ENCODE results near the gene FGGY.
"Not testable (repeated sequence)": the region's sequence is repeated elsewhere in the genome, so short reads cannot be mapped to it uniquely, and the experiment has no call there.

The FGGY gene

DNA sequence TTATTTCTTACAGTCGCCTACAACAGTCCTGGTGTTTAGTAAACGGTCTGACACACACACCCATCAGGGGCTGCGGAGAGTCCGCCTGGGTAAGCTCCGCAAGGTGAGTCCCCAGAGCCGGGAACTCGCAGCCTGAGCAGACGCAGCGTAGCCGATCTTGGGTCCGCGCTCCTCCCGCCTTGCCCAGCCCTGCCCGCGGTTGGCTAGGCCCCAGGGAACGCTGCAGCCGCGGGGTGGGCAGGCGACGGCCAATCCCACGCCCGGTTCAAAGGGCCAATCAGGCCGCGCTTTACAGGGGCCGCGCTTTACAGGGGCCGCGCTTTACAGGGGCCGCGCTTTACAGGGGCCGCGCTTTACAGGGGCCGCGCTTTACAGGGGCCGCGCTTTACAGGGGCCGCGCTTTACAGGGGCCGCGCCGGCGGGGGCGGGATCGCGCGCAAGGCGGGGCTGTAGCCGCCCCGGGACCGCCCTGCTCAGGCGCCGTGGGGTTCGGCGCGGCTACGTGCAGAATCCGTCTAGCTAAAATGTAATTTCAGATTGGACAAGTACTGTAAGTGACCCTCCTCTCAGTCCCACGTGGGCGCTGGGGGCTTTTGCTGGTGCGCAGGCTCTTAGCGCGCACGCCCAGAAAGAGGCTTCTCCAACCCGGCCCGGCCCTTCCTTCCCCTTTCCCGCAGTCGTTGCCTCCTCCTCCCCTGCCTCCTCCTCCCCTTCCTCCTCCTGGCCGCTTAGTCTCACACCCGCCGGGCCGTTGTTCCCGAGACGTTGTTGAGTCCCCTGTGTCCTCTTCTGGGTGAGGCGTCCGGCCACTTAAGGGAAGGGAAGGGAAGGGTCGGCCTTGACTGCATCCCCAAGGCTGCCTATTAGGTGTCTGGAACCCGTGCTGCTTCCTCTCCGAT, at the start of gene FGGY:
TSS of gene FGGY (plus strand) at position 737 of the 899 bp plus-strand sequence. CDS start 24,456 bp downstream, outside the sequence.
- in situ Hi-C loops (cut with MboI; ENCODE audit: low sequenced_read_pairs, unreplicated experiment), result loop anchor here (25.0 kb wide), 1 partner anchor 509 kb away; the partner anchor contains the start of gene JUN
- TF ChIP-seq, protein P1, sequence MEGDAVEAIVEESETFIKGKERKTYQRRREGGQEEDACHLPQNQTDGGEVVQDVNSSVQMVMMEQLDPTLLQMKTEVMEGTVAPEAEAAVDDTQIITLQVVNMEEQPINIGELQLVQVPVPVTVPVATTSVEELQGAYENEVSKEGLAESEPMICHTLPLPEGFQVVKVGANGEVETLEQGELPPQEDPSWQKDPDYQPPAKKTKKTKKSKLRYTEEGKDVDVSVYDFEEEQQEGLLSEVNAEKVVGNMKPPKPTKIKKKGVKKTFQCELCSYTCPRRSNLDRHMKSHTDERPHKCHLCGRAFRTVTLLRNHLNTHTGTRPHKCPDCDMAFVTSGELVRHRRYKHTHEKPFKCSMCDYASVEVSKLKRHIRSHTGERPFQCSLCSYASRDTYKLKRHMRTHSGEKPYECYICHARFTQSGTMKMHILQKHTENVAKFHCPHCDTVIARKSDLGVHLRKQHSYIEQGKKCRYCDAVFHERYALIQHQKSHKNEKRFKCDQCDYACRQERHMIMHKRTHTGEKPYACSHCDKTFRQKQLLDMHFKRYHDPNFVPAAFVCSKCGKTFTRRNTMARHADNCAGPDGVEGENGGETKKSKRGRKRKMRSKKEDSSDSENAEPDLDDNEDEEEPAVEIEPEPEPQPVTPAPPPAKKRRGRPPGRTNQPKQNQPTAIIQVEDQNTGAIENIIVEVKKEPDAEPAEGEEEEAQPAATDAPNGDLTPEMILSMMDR (IDR thresholded peaks at IDR 0.05; ENCODE audit: borderline replicate concordance, control extremely low read depth, extremely low read depth, insufficient read depth, missing control alignments), result no peak
- peak; percentile 95 for DNase-seq (ENCODE audit: low spot score)

DNA sequence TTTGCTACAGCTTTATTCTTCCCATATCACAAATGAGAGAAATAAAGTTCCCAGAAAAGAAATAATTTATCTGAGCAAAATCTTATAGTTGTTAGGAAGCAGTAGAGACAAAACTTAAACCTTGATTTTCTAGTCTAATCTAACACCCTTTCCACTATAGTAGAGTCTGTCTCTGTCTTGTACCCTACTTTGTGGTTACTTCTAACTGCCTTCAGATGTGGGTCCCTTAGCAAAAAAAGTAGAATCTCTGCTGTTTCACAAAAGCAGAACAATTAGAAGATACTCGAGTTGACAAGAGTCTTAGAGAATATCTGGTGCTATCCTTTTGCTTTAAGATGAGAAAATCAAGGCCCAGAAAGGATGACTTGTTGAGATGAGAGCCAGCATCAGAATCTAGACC, 48.1 kb upstream of the FGGY start:
- in situ Hi-C loops (cut with MboI; ENCODE audit: low sequenced_read_pairs, unreplicated experiment), result no loop called here
- TF ChIP-seq, protein P1 (IDR thresholded peaks at IDR 0.05; ENCODE audit: borderline replicate concordance, control extremely low read depth, extremely low read depth, insufficient read depth, missing control alignments), result no peak
- no peak for DNase-seq (ENCODE audit: low spot score)

DNA sequence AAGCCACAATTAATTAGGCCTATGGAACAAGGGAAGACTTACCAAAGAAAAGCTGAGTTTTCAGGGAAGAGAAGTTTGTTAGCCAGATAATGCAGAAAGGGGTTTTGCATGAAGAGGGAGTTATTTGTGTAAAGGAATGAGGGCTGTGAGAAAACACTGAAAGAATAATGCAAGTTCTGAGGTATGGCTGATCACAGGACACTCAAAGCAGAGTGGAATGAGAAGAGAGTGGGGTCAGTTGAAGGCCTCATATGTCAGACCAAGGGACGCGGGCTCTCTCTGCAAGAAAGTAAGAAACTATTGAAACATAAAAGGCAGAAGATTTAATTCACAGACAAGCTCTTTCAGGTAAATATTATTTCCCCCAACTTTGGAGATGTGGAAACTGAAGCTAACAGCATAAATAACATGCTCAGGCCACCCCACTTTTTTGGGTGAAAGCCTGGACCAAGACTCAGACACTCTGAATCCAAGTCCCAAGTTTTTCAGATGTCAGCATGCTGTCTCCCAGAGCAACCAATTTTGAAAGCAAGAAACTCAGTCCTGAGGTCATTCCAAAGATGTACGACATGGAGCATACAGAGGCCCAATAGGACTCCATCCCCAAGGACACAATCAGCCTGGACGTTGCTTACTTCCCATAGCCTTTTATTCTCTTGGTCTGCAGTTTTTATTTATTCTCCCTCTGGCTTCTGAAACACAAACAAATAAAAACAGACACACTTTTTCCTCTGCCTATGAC, 47.3 kb upstream of the FGGY start:
- TF ChIP-seq, protein P1 (IDR thresholded peaks at IDR 0.05; ENCODE audit: borderline replicate concordance, control extremely low read depth, extremely low read depth, insufficient read depth, missing control alignments), result no peak
- DNase-seq (ENCODE audit: low spot score), result no peak
- in situ Hi-C loops (cut with MboI; ENCODE audit: low sequenced_read_pairs, unreplicated experiment), result no loop called here

GRCh38 chr1:59251061-59251460, 45.8 kb upstream of the FGGY start:
- DNase-seq (ENCODE audit: low spot score); in situ Hi-C loops (cut with MboI; ENCODE audit: low sequenced_read_pairs, unreplicated experiment): not testable (repeated sequence)

GRCh38 chr1:59256429-59256828, 40.5 kb upstream of the FGGY start:
- in situ Hi-C loops (cut with MboI; ENCODE audit: low sequenced_read_pairs, unreplicated experiment); DNase-seq (ENCODE audit: low spot score): not testable (repeated sequence)

DNA sequence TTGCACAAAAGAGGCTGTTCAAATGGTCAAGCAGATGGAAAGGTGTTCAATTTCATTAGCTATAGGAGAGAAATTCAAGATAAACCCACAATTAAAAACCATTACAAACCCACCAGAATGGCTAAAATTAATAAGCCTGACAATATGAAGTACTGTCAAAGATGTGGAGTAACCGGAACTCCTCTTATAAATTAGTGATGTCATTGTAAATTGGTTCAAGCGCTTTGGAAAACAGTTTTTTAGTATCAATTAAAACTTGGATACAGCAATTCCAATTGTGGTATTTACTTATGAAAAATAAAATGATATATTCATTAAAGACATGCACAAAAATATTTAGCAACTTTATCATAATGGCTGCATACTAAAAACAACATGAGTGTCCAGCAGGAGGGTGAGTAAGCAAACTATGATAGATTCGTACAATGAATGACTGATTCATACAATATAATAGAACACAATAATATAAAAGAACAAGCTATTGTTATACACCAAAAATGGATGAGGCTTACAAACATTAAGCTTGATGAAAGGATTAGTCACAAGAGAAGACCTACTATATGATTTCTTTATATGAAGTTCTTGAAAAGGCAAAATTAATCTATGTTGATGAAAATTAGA, 38.4 kb upstream of the FGGY start:
- TF ChIP-seq, protein P1 (IDR thresholded peaks at IDR 0.05; ENCODE audit: borderline replicate concordance, control extremely low read depth, extremely low read depth, insufficient read depth, missing control alignments), result no peak
- in situ Hi-C loops (cut with MboI; ENCODE audit: low sequenced_read_pairs, unreplicated experiment), result no loop called here
- no peak for DNase-seq (ENCODE audit: low spot score)

- TF ChIP-seq, protein P1 (IDR thresholded peaks at IDR 0.05; ENCODE audit: borderline replicate concordance, control extremely low read depth, extremely low read depth, insufficient read depth, missing control alignments), result no peak
- no peak for DNase-seq (ENCODE audit: low spot score)
- in situ Hi-C loops (cut with MboI; ENCODE audit: low sequenced_read_pairs, unreplicated experiment), result no loop called here
These were observed 35.4 kb upstream of the FGGY start for GRCh38 chr1:59261537-59261936.

Measured in GM13976 (cell line).